PC-3 (cell line): ENCODE results near the gene MC1R. TPM values are rescaled to one million over a fixed set of nuclear protein-coding genes. Genes with fewer than 3 reads are reported as not detected.

ENCODE experiments used
- ATAC-seq: fragments of 200-7000 bp; cut with Tn5 transposase; 2 replicates; pipeline ENCODE4 v1.9.1; 2020; ENCODE audit warnings: mild to moderate bottlenecking, moderate library complexity
- BruUV-seq: library from RNA; stranded (reverse); fragments of 400-500 nt; replicated peaks from 2 replicates; lab custom pipeline; 2021; lab: Mats Ljungman, UMichigan
- CTCF ChIA-PET: fragments of 300-600 bp; sonication (Branson Sonifier 250); formaldehyde crosslinking; loops from one replicate; lab custom pipeline; 2022; ENCODE audit warnings: antibody characterized with exemption; lab: Charles Lee
- POLR2A ChIA-PET: fragments of 300-600 bp; sonication (Branson Sonifier 250); formaldehyde crosslinking; loops from one replicate; lab custom pipeline; 2022; ENCODE audit warnings: antibody characterized with exemption; ENCODE audit not compliant: unreplicated experiment; lab: Charles Lee
- DNase-seq: peaks from one replicate; pipeline ENCODE4 v3.0.0-alpha.2; 2015
- H2AFZ ChIP-seq: fragments of 300-600 bp; sonication (generic); 2 replicates; pipeline ENCODE4 v1.6.0; 2016; ENCODE audit warnings: antibody characterized with exemption, low read length
- H3F3A ChIP-seq: fragments of 300-600 bp; sonication (generic); one replicate; pipeline ENCODE4 v1.6.0; 2017; ENCODE audit warnings: antibody characterized with exemption, low read length, control low read depth, mild to moderate bottlenecking; ENCODE audit not compliant: unreplicated experiment
- H3K27ac ChIP-seq: fragments of 300-600 bp; sonication (generic); 2 replicates; pipeline ENCODE4 v1.5.1; 2016; ENCODE audit warnings: mild to moderate bottlenecking, low read length
- H3K27me3 ChIP-seq: fragments of 300-600 bp; sonication (generic); 2 replicates; pipeline ENCODE4 v1.6.1; 2016; ENCODE audit warnings: low read length, mixed read lengths
- H3K36me3 ChIP-seq: fragments of 300-600 bp; sonication (generic); 2 replicates; pipeline ENCODE4 v1.6.1; 2016; ENCODE audit warnings: low read depth, mixed run types, low read length, mixed read lengths
- H3K4me1 ChIP-seq: fragments of 300-600 bp; sonication (generic); 2 replicates; pipeline ENCODE4 v1.5.1; 2016; ENCODE audit warnings: low read length; ENCODE audit not compliant: insufficient read depth
- H3K4me2 ChIP-seq: fragments of 300-600 bp; sonication (generic); 2 replicates; pipeline ENCODE4 v1.6.0; 2016; ENCODE audit warnings: low read length
- H3K4me3 ChIP-seq: fragments of 300-600 bp; sonication (generic); 2 replicates; pipeline ENCODE4 v1.5.1; 2016; ENCODE audit warnings: mild to moderate bottlenecking, low read length, mixed read lengths
- H3K79me2 ChIP-seq: fragments of 300-600 bp; sonication (generic); 2 replicates; pipeline ENCODE4 v1.6.1; 2017; ENCODE audit warnings: low read length, mixed read lengths
- H3K9ac ChIP-seq: fragments of 300-600 bp; sonication (generic); 2 replicates; pipeline ENCODE4 v1.6.0; 2016; ENCODE audit warnings: mild to moderate bottlenecking, low read length
- H3K9me2 ChIP-seq: fragments of 300-600 bp; sonication (generic); replicated peaks from 2 replicates; pipeline ENCODE4 v1.6.1; 2016; ENCODE audit warnings: mixed run types, low read length, mixed read lengths
- H3K9me3 ChIP-seq: fragments of 300-600 bp; sonication (generic); 2 replicates; pipeline ENCODE4 v1.6.1; 2016; ENCODE audit warnings: low read length, mixed read lengths
- H4K20me1 ChIP-seq: fragments of 300-600 bp; sonication (generic); 2 replicates; pipeline ENCODE4 v1.6.1; 2016; ENCODE audit warnings: low read length, mixed read lengths
- CTCF ChIP-seq: fragments of 300-600 bp; sonication (generic); conservative IDR thresholded peaks from 2 replicates; pipeline ENCODE4 v1.5.1; 2017; ENCODE audit warnings: antibody characterized with exemption, low read depth, mild to moderate bottlenecking, low read length
- EZH2 ChIP-seq: fragments of 300-600 bp; sonication (generic); IDR thresholded peaks from one replicate; pipeline ENCODE4 v1.6.1; 2017; ENCODE audit warnings: antibody characterized with exemption, mild to moderate bottlenecking, low read length; ENCODE audit not compliant: unreplicated experiment
- EZH2phosphoT487 ChIP-seq: fragments of 300-600 bp; sonication (generic); IDR thresholded peaks from 2 replicates; pipeline ENCODE4 v1.6.1; 2018; ENCODE audit warnings: mild to moderate bottlenecking, antibody characterized with exemption, low read length, borderline replicate concordance
- intact Hi-C: fragments of 100-400 bp; cut with micrococcal nuclease; formaldehyde crosslinking; loops from 2 replicates; pipeline ENCODE4 v1.9.0; 2023
- total RNA-seq: library from RNA; depleted of rRNA; stranded (reverse); fragments of >200 nt; gene quantifications from 2 replicates; pipeline ENCODE4 v1.2.3, GENCODE V29; 2014

Gene MC1R
- total RNA-seq, 1 experiment from 2014 or later, result 4.2 TPM

- H3K9me2 ChIP-seq, result no peaks in the 10 kb centered on the region
- no peaks in the 10 kb centered on the region for H3F3A ChIP-seq
- no peaks in the 10 kb centered on the region for H4K20me1 ChIP-seq
- H3K27ac ChIP-seq, result no peak overlapping the region
- H2AFZ ChIP-seq, result no peak overlapping the region
- H3K79me2 ChIP-seq, result no peaks in the 10 kb centered on the region
- peaks cover 7% of the 10 kb centered on the region; the same call in 1 of the 2 replicates for H3K36me3 ChIP-seq
- no peak overlapping the region for H3K4me3 ChIP-seq
- no peaks in the 10 kb centered on the region for H3K4me1 ChIP-seq
- intact Hi-C loops, result no loop called here
- no peak overlapping the region for H3K4me2 ChIP-seq
- ATAC-seq (no peak), DNase-seq (no peak)
- H3K9ac ChIP-seq, result no peak overlapping the region
- CTCF ChIA-PET, result no interaction called here
- BruUV-seq, result no TSS peak
- POLR2A ChIA-PET, result no interaction called here
- TF ChIP-seq CTCF (no peak), EZH2 (no peak), EZH2phosphoT487 (no peak)
- H3K9me3 ChIP-seq, result no peaks in the 10 kb centered on the region
- H3K27me3 ChIP-seq, result no peaks in the 10 kb centered on the region
These were observed 26.5 kb upstream of the MC1R start for GRCh38 chr16:89892055-89892630.

- Histone ChIP-seq H3K79me2 (no peaks in the 10 kb centered on the region), H3K36me3 (peaks cover 2% of the 10 kb centered on the region; the same call in 1 of the 2 replicates), H3K27me3 (no peaks in the 10 kb centered on the region), H3K9me3 (no peaks in the 10 kb centered on the region), H3K4me2 (no peak overlapping the region), H3K4me3 (no peak overlapping the region), H3K9me2 (no peaks in the 10 kb centered on the region), H3F3A (no peaks in the 10 kb centered on the region), H3K9ac (no peak overlapping the region), H2AFZ (no peak overlapping the region), H3K27ac (no peak overlapping the region), H3K4me1 (no peaks in the 10 kb centered on the region), H4K20me1 (no peaks in the 10 kb centered on the region)
- TF ChIP-seq EZH2, result no peak
- no peak for TF ChIP-seq CTCF
- TF ChIP-seq EZH2phosphoT487, result no peak
- BruUV-seq, result no TSS peak
- no peak for ATAC-seq
- ChIA-PET POLR2A (no interaction called here), CTCF (no interaction called here)
- DNase-seq, result no peak
- intact Hi-C loops, result no loop called here
These were observed 26.0 kb upstream of the MC1R start for GRCh38 chr16:89892635-89893034.

GRCh38 chr16:89893642-89894548 is 24.8 kb upstream of the MC1R start:
- intact Hi-C loops, result no loop called here
- DNase-seq (no peak), ATAC-seq (no peak)
- no peaks in the 10 kb centered on the region for H3K9me2 ChIP-seq
- H3K27ac ChIP-seq, result no peak overlapping the region
- BruUV-seq, result no TSS peak
- H3K4me3 ChIP-seq, result no peak overlapping the region
- TF ChIP-seq EZH2 (no peak), CTCF (no peak), EZH2phosphoT487 (no peak)
- peaks cover 2% of the 10 kb centered on the region; the same call in 1 of the 2 replicates for H3K36me3 ChIP-seq
- H3K4me1 ChIP-seq, result no peaks in the 10 kb centered on the region
- H4K20me1 ChIP-seq, result no peaks in the 10 kb centered on the region
- no peaks in the 10 kb centered on the region for H3K79me2 ChIP-seq
- H3F3A ChIP-seq, result no peaks in the 10 kb centered on the region
- no peak overlapping the region for H3K9ac ChIP-seq
- CTCF ChIA-PET, result no interaction called here
- no peaks in the 10 kb centered on the region for H3K27me3 ChIP-seq
- H3K4me2 ChIP-seq, result no peak overlapping the region
- POLR2A ChIA-PET, result no interaction called here
- no peak overlapping the region for H2AFZ ChIP-seq
- no peaks in the 10 kb centered on the region for H3K9me3 ChIP-seq
